Measurements from ENCODE around the gene LKAAEAR1.

GRCh38 chr20:64039293-64040160, 44.7 kb downstream of the LKAAEAR1 start:
- TF ChIP-seq POLR2AphosphoS5 (IDR thresholded peaks at IDR 0.05): no peak
- no peak for TF ChIP-seq CTCF (IDR thresholded peaks at IDR 0.05)
- TF ChIP-seq POLR2A (IDR thresholded peaks at IDR 0.05): no peak
